ENCODE measurements around the gene MRLN. TPM values are rescaled to one million over a fixed set of nuclear protein-coding genes. Genes with fewer than 3 reads are reported as not detected.

MRLN gene
- total and polyA plus RNA-seq, 10 of the 15 experiments (the other 5 are each of a cell fraction or from before 2014, with no cell fraction given): 0.19 TPM; not detected in 9

DNA sequence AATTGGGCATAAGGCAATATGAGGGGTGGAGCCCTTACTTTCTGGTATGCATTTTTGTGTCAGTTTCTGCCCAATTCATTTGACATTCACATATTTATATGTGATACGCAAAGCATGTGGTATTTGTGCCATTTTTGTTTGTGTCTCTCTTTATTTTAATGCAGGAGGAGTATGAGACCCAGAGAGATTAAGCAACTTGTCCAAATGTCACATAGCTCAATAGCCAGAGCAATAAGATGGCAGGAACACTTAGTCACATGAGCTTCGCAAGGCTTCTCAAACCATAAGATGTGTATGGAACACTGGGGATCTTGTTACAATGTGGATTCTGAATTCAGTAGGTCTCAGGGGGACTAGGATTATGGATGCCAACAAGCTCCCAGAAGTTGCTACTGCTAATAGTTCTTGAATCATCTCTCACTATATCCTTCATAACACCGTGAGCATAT, 19.2 kb downstream of the MRLN start:
- intact Hi-C loops (cut with micrococcal nuclease; ENCODE audit: unreplicated experiment) (no loop called here), in situ Hi-C loops (cut with MboI) (no loop called here)
- SMC1A ChIA-PET (ENCODE audit: uncharacterized antibody, unreplicated experiment): interaction anchor here (0.7 to 1.4 kb wide), 3 partner anchors 64 to 177 kb away, joined by 3 read pairs; no protein-coding TSS in a partner anchor
- Histone ChIP-seq H3K4me3 (no peak overlapping the region), H3K27me3 (replicated peaks in 1 of 2; ENCODE audit: control insufficient read depth in 2 of 2, insufficient read depth in 2 of 2, low read length in 1 of 2) (no peaks in the 10 kb centered on the region), H3K9me3 (replicated peaks; ENCODE audit: control insufficient read depth, insufficient read depth, low read length) (no peaks in the 10 kb centered on the region), H2AFZ (ENCODE audit: control insufficient read depth, low read depth, low read length) (no peak overlapping the region), H3K27ac (ENCODE audit: control insufficient read depth, insufficient read depth) (no peak overlapping the region), H3K4me1 (ENCODE audit: control insufficient read depth, insufficient read depth, low read length) (no peaks in the 10 kb centered on the region), H3K36me3 (ENCODE audit: control insufficient read depth in 2 of 2, insufficient read depth in 2 of 2, low read length in 1 of 2) (no peaks in the 10 kb centered on the region), H3K9ac (ENCODE audit: control insufficient read depth, insufficient read depth, low read length) (no peak overlapping the region), H3K4me2 (ENCODE audit: control insufficient read depth, insufficient read depth) (no peak overlapping the region), H4K20me1 (ENCODE audit: control insufficient read depth, insufficient read depth) (no peaks in the 10 kb centered on the region), H3K79me2 (ENCODE audit: control insufficient read depth, insufficient read depth, low read length) (no peaks in the 10 kb centered on the region)
- BruUV-seq (replicated peaks): no TSS peak
- no peak for FAIRE-seq
- CTCF ChIA-PET: no interaction called here
- no peak for TF ChIP-seq EED (IDR thresholded peaks at IDR 0.05; ENCODE audit: low read depth)
- TF ChIP-seq, protein P1, sequence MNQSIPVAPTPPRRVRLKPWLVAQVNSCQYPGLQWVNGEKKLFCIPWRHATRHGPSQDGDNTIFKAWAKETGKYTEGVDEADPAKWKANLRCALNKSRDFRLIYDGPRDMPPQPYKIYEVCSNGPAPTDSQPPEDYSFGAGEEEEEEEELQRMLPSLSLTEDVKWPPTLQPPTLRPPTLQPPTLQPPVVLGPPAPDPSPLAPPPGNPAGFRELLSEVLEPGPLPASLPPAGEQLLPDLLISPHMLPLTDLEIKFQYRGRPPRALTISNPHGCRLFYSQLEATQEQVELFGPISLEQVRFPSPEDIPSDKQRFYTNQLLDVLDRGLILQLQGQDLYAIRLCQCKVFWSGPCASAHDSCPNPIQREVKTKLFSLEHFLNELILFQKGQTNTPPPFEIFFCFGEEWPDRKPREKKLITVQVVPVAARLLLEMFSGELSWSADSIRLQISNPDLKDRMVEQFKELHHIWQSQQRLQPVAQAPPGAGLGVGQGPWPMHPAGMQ (IDR thresholded peaks at IDR 0.05; ENCODE audit: borderline replicate concordance): no peak
- no peak for TF ChIP-seq ZNF24 (IDR thresholded peaks at IDR 0.05)
- no peak for TF ChIP-seq CREM (IDR thresholded peaks at IDR 0.05; ENCODE audit: low read depth)
- no peak for TF ChIP-seq ZBED1 (IDR thresholded peaks at IDR 0.05; ENCODE audit: borderline replicate concordance)
- TF ChIP-seq, protein P2, sequence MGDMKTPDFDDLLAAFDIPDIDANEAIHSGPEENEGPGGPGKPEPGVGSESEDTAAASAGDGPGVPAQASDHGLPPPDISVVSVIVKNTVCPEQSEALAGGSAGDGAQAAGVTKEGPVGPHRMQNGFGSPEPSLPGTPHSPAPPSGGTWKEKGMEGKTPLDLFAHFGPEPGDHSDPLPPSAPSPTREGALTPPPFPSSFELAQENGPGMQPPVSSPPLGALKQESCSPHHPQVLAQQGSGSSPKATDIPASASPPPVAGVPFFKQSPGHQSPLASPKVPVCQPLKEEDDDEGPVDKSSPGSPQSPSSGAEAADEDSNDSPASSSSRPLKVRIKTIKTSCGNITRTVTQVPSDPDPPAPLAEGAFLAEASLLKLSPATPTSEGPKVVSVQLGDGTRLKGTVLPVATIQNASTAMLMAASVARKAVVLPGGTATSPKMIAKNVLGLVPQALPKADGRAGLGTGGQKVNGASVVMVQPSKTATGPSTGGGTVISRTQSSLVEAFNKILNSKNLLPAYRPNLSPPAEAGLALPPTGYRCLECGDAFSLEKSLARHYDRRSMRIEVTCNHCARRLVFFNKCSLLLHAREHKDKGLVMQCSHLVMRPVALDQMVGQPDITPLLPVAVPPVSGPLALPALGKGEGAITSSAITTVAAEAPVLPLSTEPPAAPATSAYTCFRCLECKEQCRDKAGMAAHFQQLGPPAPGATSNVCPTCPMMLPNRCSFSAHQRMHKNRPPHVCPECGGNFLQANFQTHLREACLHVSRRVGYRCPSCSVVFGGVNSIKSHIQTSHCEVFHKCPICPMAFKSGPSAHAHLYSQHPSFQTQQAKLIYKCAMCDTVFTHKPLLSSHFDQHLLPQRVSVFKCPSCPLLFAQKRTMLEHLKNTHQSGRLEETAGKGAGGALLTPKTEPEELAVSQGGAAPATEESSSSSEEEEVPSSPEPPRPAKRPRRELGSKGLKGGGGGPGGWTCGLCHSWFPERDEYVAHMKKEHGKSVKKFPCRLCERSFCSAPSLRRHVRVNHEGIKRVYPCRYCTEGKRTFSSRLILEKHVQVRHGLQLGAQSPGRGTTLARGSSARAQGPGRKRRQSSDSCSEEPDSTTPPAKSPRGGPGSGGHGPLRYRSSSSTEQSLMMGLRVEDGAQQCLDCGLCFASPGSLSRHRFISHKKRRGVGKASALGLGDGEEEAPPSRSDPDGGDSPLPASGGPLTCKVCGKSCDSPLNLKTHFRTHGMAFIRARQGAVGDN (IDR thresholded peaks at IDR 0.05): no peak
- TF ChIP-seq MTA2 (IDR thresholded peaks at IDR 0.05; ENCODE audit: low read depth): no peak
- TF ChIP-seq, protein P3, sequence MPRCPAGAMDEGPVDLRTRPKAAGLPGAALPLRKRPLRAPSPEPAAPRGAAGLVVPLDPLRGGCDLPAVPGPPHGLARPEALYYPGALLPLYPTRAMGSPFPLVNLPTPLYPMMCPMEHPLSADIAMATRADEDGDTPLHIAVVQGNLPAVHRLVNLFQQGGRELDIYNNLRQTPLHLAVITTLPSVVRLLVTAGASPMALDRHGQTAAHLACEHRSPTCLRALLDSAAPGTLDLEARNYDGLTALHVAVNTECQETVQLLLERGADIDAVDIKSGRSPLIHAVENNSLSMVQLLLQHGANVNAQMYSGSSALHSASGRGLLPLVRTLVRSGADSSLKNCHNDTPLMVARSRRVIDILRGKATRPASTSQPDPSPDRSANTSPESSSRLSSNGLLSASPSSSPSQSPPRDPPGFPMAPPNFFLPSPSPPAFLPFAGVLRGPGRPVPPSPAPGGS (IDR thresholded peaks at IDR 0.05; ENCODE audit: borderline replicate concordance, insufficient read depth, low read depth, low read length, poor library complexity, severe bottlenecking): no peak
- TF ChIP-seq, protein P4, sequence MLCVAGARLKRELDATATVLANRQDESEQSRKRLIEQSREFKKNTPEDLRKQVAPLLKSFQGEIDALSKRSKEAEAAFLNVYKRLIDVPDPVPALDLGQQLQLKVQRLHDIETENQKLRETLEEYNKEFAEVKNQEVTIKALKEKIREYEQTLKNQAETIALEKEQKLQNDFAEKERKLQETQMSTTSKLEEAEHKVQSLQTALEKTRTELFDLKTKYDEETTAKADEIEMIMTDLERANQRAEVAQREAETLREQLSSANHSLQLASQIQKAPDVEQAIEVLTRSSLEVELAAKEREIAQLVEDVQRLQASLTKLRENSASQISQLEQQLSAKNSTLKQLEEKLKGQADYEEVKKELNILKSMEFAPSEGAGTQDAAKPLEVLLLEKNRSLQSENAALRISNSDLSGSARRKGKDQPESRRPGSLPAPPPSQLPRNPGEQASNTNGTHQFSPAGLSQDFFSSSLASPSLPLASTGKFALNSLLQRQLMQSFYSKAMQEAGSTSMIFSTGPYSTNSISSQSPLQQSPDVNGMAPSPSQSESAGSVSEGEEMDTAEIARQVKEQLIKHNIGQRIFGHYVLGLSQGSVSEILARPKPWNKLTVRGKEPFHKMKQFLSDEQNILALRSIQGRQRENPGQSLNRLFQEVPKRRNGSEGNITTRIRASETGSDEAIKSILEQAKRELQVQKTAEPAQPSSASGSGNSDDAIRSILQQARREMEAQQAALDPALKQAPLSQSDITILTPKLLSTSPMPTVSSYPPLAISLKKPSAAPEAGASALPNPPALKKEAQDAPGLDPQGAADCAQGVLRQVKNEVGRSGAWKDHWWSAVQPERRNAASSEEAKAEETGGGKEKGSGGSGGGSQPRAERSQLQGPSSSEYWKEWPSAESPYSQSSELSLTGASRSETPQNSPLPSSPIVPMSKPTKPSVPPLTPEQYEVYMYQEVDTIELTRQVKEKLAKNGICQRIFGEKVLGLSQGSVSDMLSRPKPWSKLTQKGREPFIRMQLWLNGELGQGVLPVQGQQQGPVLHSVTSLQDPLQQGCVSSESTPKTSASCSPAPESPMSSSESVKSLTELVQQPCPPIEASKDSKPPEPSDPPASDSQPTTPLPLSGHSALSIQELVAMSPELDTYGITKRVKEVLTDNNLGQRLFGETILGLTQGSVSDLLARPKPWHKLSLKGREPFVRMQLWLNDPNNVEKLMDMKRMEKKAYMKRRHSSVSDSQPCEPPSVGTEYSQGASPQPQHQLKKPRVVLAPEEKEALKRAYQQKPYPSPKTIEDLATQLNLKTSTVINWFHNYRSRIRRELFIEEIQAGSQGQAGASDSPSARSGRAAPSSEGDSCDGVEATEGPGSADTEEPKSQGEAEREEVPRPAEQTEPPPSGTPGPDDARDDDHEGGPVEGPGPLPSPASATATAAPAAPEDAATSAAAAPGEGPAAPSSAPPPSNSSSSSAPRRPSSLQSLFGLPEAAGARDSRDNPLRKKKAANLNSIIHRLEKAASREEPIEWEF (IDR thresholded peaks at IDR 0.05; ENCODE audit: insufficient replicate concordance, low read depth, low read length): no peak
- no peak for TF ChIP-seq PAX5 (IDR thresholded peaks at IDR 0.05; ENCODE audit: borderline replicate concordance, low read depth, low read length)
- no peak for DNase-seq (ENCODE audit: low read depth, low spot score)
- RAD21 ChIA-PET (ENCODE audit: unreplicated experiment): no interaction called here
- WGBS (ENCODE audit: insufficient coverage, insufficient replicate concordance, low lambda C conversion rate, missing lambda C conversion rate): 39% methylated on average over 3 of the region's 3 CpGs
- no peak for ATAC-seq
- POLR2A ChIA-PET: no interaction called here

All from GM12878 (cell line).